ENCODE measurements around the gene CKMT2. TPM values are rescaled to one million over a fixed set of nuclear protein-coding genes. Genes with fewer than 3 reads are reported as not detected.

The CKMT2 gene
- total RNA-seq, 1 experiment from 2014 or later = not detected

- no peak for DNase-seq (ENCODE audit: low read depth, low spot score)
- in situ Hi-C loops (cut with HindIII; ENCODE audit: low pct_unique_long_range_greater_than_20kb, low sequenced_read_pairs) = no loop called here
These were observed 23.1 kb upstream of the CKMT2 start for GRCh38 chr5:81209869-81210493.

DNA sequence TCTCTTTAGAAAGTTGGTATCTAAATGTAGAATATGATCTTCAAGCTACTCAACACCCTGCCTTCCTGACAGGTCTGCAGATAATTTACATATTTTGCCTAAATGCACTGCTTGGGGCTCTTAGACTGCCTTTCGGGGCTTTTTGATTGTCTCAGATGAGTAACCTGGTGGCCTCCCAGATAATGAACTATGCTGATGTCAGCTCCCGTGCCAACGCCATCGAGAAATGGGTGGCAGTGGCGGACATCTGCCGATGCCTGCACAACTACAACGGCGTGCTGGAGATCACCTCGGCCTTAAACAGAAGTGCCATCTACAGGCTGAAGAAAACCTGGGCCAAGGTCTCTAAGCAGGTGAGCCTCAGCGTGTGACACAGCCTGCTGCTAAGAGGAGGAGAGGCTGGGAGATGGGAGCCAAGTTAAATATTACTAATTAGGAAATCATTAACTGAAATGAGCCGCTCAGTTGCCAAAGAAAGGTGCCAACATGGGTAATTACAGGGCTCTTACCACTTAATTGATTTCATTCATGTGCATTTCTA is 20.8 kb upstream of the CKMT2 start:
- in situ Hi-C loops (cut with HindIII; ENCODE audit: low pct_unique_long_range_greater_than_20kb, low sequenced_read_pairs) = no loop called here
- DNase-seq (ENCODE audit: low read depth, low spot score) = no peak

GRCh38 chr5:81213070-81213469 is 20.1 kb upstream of the CKMT2 start:
- in situ Hi-C loops (cut with HindIII; ENCODE audit: low pct_unique_long_range_greater_than_20kb, low sequenced_read_pairs) = no loop called here
- DNase-seq (ENCODE audit: low read depth, low spot score) = no peak

- DNase-seq (ENCODE audit: low read depth, low spot score) = no peak
- in situ Hi-C loops (cut with HindIII; ENCODE audit: low pct_unique_long_range_greater_than_20kb, low sequenced_read_pairs) = no loop called here
These were observed 18.3 kb upstream of the CKMT2 start for GRCh38 chr5:81214848-81215247.

DNA sequence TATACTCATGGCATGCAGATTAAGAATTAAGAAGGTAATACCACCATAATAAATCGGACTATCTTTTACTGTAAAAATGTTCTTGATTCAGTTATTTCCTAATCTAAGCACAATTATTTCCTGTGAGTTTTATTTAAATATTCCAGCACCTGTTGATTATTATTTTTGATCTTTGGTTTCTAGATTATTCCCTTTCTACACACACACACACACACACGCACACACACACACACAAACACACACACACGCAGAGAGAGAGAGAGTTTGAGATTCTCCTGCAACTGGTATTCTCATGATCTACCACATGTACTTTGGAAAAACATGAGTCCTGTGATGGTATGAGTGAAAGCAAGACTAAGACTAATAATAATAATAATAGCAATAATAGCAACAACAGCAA is 17.0 kb upstream of the CKMT2 start:
- in situ Hi-C loops (cut with HindIII; ENCODE audit: low pct_unique_long_range_greater_than_20kb, low sequenced_read_pairs) = no loop called here
- DNase-seq (ENCODE audit: low read depth, low spot score) = no peak

- DNase-seq (ENCODE audit: low read depth, low spot score) = no peak
- in situ Hi-C loops (cut with HindIII; ENCODE audit: low pct_unique_long_range_greater_than_20kb, low sequenced_read_pairs) = no loop called here
These were observed 13.7 kb upstream of the CKMT2 start for GRCh38 chr5:81219389-81219788.

DNA sequence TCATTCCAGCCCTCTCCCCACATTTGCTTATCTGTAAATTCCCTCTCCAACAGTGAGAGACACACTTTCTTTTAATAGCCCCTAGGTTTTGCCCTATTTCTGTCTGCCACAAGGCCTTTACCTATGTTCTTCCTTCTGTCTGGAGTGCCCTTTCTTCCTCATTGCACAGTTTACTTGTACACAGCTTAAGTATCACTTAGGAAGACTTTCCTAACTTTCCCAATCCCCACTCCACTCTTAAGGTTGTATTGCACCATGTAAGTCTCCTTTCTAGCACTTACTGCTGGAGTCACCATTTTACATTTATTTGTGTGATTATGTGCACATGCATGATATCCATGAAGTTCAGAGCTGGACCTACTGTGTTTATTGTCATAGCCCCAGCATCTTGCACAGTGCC is 10.8 kb upstream of the CKMT2 start:
- in situ Hi-C loops (cut with HindIII; ENCODE audit: low pct_unique_long_range_greater_than_20kb, low sequenced_read_pairs) = no loop called here
- no peak for DNase-seq (ENCODE audit: low read depth, low spot score)

DNA sequence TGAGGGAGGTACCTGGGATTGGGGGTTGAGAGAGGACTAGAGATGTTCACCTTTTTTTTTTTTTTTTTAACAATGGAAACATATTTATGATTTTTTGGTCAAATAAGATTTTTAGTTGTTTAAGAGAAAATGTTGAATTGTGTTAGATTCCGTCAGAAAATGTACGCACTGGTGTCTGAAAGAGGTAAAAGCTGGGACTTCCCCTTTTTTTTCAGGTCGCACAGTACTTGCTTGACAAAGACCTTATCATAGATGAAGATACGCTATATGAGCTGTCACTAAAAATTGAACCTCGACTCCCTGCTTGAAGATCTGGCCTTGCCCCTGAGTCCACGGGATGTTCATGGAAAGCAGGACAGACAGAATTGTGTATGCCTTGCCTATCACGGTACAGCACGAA is 7.7 kb upstream of the CKMT2 start:
- in situ Hi-C loops (cut with HindIII; ENCODE audit: low pct_unique_long_range_greater_than_20kb, low sequenced_read_pairs) = no loop called here

GRCh38 chr5:81226286-81226685 is 6.8 kb upstream of the CKMT2 start:
- in situ Hi-C loops (cut with HindIII; ENCODE audit: low pct_unique_long_range_greater_than_20kb, low sequenced_read_pairs) = no loop called here
- DNase-seq (ENCODE audit: low read depth, low spot score) = no peak

More for the DNA sequence above, 7.7 kb upstream of the CKMT2 start:
- no peak for DNase-seq (ENCODE audit: low read depth, low spot score)

GRCh38 chr5:81226949-81227348 is 6.2 kb upstream of the CKMT2 start:
- in situ Hi-C loops (cut with HindIII; ENCODE audit: low pct_unique_long_range_greater_than_20kb, low sequenced_read_pairs) = no loop called here
- no peak for DNase-seq (ENCODE audit: low read depth, low spot score)

- in situ Hi-C loops (cut with HindIII; ENCODE audit: low pct_unique_long_range_greater_than_20kb, low sequenced_read_pairs) = no loop called here
- no peak for DNase-seq (ENCODE audit: low read depth, low spot score)
These were observed 5.0 kb upstream of the CKMT2 start for GRCh38 chr5:81228084-81228483.

DNA sequence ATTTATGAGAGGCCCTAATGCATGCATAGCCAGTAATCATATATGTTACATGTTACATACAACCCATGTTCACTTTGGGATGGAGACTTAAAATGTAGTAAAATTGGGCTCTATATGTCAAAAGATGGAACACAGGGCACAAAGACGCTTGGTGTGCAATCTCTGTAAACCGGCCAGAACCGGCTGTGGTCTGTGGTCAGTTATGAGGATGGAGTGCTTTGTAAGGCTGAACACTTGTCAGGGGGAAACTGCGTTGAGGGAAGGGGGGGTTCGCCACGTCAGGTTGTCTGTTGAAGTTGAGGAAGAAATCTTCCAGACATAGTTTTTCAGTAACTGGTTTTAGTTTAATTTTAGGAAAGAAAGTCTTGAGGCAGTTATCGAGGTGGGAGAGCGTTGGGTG is 2.7 kb upstream of the CKMT2 start:
- in situ Hi-C loops (cut with HindIII; ENCODE audit: low pct_unique_long_range_greater_than_20kb, low sequenced_read_pairs) = no loop called here
- no peak for DNase-seq (ENCODE audit: low read depth, low spot score)

DNA sequence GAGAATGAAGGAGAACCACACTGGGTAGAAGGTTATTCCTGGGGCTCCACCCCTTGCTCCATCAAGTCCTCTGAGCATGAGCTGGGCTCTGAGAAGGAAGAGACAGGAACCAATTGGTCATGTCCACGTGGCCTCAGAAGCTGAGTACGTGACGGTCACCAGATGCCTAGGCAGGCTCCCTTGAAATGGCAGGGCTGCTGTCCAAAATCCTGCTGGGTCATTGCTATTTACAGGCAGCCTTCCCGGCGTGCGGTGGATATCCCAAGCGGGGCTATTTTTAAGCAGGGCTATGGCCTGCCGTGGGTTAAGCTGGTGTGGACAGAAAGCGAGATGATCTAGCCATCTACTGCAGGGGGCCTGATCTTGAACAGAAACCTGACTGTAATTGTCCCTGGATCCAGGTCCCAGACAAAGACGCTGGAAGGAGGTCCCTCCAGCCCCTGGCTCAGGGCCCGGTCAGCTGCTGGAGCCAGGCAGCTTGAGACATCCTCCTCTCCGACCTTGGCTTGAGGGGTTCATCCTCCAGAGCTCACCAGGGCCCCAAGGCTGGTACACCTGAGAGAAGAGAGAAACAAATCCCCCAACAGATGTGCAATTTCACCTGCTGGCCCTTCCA is 550 bp upstream of the CKMT2 start:
- in situ Hi-C loops (cut with HindIII; ENCODE audit: low pct_unique_long_range_greater_than_20kb, low sequenced_read_pairs) = no loop called here
- no peak for DNase-seq (ENCODE audit: low read depth, low spot score)

GRCh38 chr5:81234299-81234698 is 1.2 kb downstream of the CKMT2 start:
- in situ Hi-C loops (cut with HindIII; ENCODE audit: low pct_unique_long_range_greater_than_20kb, low sequenced_read_pairs) = no loop called here
- no peak for DNase-seq (ENCODE audit: low read depth, low spot score)

GRCh38 chr5:81234801-81235200 is 1.7 kb downstream of the CKMT2 start:
- in situ Hi-C loops (cut with HindIII; ENCODE audit: low pct_unique_long_range_greater_than_20kb, low sequenced_read_pairs) = no loop called here
- no peak for DNase-seq (ENCODE audit: low read depth, low spot score)

GRCh38 chr5:81235287-81236072 is 2.4 kb downstream of the CKMT2 start:
- no peak for DNase-seq (ENCODE audit: low read depth, low spot score)
- in situ Hi-C loops (cut with HindIII; ENCODE audit: low pct_unique_long_range_greater_than_20kb, low sequenced_read_pairs) = no loop called here

DNA sequence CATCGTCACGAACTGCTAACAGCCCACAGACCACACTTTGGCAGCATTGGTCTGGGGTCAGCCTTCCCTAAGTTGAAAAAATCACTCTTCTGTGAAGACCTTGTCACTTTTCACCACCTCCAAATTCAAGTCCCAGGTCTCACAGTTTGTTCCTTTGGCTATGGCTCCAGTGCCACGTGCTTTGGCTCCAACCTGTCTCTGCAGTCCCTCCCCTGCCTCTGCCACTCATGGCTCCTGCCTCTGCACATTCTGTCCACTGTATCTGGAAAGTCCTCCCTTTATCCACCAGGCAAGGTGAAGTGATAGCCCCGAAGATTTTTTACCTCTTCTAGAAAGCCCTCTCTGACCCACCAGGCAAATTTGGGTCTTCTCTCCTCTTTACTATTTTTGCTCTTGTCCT is 5.3 kb downstream of the CKMT2 start:
- in situ Hi-C loops (cut with HindIII; ENCODE audit: low pct_unique_long_range_greater_than_20kb, low sequenced_read_pairs) = no loop called here
- no peak for DNase-seq (ENCODE audit: low read depth, low spot score)

DNA sequence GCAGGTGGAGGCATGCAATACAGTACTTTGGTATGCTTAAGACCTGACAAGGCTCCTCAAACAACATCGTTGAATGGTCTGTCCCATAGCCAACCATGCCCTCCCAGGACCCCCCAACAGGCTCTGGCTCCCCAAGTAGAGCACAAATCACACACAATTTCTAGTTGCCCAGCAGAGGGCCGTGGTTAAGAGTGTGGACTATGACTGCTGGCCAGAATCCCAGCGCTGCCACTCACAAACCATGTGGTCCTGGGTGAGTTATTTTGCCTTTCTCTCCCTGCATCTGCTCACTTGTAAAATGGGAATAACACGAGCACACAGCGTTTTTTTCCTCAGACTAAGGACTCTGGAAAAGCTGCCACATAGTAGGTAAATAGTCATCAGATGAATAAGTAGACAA is 6.5 kb downstream of the CKMT2 start:
- no peak for DNase-seq (ENCODE audit: low read depth, low spot score)
- in situ Hi-C loops (cut with HindIII; ENCODE audit: low pct_unique_long_range_greater_than_20kb, low sequenced_read_pairs) = no loop called here

DNA sequence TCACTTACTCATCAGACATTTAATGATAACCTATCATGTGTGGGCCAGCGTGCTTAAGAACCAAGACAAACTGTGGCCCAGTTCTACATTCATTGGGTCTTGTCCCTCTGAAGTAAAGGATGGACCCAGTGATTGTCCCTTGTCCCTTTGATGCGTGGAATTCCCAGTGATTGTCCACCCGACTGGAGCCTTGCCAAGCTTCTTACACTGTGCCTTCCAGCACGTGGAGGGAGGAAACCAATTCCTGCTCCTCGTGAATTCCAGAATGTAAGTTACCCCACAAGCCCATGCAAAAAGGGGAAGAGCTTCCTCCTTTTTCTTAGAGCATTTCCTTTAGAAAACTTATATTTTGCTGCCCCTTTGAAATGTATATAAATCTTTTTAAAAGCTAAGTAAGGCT is 7.9 kb downstream of the CKMT2 start:
- in situ Hi-C loops (cut with HindIII; ENCODE audit: low pct_unique_long_range_greater_than_20kb, low sequenced_read_pairs) = no loop called here
- no peak for DNase-seq (ENCODE audit: low read depth, low spot score)

Data from SK-MEL-5 (cell line).